GM18517 (cell line): Measurements from ENCODE around the gene VPS33B.
"Not testable (repeated sequence)": the region's sequence is repeated elsewhere in the genome, so short reads cannot be mapped to it uniquely, and the experiment has no call there.

Experiments used
- ATAC-seq: cut with Tn5 transposase; IDR thresholded peaks from one replicate; pipeline ENCODE4 v1.9.1; 2021; ENCODE audit warnings: mild to moderate bottlenecking, moderate library complexity; ENCODE audit not compliant: unreplicated experiment

Gene VPS33B

DNA sequence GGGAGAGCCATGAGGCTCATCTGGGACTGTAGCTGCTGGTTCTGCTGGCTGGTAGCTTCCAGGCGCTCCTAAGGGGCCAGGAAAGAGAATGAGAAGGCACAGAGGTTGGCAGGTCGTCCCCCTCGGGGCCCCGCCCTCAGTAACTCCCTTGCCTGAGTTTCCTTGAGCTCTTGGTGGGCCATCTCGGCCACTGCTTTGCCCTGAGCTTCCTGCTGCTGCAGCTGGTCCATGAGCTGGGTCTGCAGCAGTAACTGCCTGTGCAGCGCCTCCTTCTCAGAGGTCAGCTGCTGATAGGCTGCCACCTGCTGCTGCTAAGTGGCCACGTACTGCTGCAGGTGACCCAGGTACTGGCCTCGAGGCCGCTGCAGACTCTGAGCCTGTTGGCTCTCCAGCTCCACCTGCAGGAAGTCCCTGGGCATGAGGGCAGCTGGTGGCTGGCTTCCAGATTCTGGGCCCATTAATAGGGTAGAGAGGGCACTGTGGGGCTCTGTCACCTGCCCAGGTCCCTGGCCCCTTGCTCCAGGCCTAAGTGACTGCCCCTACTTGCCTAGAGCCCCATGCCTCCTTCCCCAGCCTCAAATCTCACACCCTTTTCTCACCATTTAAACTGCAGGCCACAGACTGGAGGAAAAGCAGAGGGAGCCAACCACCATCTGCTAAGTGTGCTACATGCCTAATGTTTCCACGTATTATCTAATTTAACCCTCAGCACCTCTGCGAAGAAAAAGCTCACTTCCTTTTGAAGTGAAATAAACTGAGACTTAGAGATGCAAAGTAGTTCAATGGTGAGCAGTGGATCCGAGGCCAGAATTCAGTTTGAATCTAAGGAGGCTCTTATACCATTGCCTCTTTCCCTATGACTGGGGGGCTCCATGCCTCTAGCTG is 10.8 kb upstream of the VPS33B start:
- ATAC-seq, result no peak

DNA sequence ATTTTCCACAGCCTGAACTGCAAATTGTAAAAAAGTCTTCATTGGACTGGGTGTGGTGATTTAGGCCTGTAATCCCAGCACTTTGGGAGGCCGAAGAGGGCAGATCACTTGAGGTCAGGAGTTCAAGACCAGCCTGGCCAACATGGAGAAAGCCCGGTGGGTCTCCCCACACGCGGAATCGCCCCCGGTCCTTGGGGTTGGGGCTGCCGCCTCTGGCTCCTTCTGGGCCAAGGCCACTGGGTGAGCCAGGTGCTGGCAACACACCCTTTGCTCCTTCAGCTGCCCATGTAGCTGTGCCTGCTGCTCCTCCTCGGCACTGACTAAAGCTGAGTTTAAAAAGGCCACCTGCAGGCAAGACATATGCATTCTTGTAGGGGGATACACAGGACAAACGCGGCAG is 9.4 kb upstream of the VPS33B start:
- no peak for ATAC-seq

DNA sequence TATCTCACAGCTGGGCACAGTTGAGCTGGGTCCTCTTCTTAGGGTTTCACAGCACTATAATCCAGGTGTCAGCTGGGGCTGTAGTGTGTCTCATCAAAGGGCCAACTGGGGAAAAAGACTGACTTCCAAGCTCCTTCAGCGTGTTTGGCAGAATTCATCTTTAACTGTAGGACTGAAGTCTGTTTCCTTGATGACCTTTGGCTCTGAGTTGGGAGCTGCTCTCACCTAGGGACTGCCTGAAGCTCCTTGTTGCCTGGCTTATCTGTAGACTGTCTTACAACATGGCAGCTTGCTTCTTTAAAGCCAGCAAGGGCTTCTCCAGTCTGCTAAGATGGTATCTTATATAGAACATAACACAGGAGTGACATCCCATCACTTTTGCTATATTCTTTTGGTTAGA is 5.3 kb upstream of the VPS33B start:
- ATAC-seq, result no peak

DNA sequence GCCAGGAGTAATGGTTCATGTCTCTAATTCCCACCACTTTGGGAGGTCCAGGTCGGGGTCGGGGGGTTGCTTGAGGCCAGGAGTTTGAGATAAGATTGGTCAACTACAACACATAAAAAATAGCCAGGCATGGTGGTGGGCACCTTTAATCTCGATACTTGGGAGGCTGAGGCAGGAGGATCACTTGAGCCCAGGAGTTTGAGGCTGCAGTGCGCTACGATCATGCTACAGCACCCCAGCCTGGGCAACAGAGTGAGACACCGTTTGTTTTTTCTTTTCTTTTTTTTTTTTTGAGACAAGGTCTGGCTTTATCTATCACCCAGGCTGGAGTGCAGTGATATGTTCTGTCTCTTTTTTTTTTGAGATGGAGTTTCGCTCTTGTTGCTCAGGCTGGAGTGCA is 1.3 kb upstream of the VPS33B start:
- ATAC-seq, result no peak

DNA sequence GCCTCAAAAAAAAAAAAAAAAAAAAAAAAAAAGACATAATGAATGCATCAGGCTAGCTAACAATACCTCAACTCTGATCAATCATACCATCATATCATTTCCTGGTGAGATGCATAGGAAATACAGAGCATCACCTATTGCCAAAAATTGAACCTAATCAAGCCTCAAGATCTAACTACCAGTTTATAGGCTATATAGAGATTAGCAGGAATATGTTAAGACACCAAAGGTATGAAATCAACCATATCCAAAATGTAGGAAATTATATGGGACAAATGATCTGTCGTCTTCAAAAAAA is 387 bp upstream of the VPS33B start:
- ATAC-seq, result no peak

DNA sequence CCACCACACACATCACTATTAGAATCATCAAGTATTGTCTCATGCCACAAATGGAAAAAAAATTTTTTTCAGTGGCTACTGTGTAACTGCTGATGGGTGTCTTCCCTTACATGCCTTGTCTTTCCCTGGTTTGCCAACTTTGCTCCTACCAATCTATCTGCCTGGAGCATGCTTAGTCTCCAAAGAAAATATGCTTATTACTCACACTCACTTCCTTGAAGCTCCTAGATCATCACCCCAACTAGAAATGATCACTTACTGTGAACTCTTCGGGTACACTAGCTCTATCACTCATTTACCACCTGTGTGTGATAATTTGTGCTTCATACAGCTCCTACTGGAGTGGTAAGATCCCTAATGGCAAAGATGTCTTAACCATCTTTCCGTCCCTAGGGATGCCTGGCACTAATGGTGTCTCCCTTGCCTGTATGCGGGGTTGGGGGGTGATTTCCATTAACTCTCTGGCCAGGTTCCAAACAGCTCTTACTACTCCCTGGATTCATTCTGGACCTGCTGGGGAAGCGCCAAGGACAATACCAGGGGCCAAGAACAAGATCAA is 799 bp downstream of the VPS33B start:
- no peak for ATAC-seq

DNA sequence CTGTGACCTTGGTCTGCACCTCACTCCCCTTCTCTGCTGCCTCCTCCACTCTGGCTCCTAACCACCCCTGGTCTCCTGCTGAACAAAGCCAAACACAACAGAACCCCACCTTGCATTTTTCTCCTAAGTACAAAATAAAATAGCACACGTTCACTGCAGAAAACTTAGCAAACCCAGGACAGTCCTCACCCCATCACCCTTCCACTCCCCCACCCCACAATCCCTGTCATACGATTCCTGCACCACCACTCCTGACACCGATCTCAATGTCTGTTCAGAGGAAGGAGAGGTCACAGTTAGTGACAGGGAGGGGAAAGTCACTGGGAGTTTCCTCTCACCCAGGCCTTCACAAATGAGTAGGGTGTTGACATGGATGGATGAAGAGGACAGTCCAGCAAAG is 4.2 kb downstream of the VPS33B start:
- ATAC-seq, result no peak

DNA sequence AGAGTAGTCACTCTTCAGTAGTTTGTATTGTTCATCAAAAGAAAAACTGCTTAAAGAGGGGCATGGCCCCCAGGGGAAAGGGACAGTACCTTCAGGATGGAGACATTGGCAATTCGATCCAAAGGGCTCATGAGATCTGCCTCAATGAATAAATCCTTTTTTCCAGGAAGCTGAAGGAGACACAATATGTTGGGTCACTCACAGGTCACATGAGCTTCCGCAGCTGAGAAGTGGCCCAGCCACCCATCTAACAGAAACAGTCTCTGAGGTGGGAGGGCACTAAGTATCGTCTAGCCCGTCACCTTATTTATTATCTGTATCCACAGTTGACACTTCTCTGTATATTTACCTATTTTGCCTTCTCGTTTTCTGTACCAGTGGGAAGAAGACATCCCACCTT is 4.7 kb downstream of the VPS33B start:
- ATAC-seq, result no peak

DNA sequence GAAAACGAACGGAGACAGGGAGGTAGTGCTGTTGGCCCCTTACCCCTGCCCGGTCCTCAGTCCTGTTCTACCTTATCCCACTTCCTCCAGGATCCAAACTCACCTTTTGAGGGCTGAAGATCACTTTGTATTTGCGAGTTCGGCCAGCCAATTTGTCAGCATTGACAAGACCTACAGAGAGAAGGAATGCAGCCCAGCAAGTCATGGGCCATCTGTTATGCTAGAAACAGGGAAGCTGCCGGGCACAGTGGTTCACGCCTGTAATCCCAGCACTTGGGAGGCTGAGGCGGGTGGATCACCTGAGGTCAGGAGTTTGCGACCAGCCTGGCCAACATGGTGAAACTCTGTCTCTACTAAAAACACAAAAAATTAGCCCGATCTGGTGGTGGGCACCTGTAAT is 8.7 kb downstream of the VPS33B start:
- ATAC-seq, result not testable (repeated sequence)

DNA sequence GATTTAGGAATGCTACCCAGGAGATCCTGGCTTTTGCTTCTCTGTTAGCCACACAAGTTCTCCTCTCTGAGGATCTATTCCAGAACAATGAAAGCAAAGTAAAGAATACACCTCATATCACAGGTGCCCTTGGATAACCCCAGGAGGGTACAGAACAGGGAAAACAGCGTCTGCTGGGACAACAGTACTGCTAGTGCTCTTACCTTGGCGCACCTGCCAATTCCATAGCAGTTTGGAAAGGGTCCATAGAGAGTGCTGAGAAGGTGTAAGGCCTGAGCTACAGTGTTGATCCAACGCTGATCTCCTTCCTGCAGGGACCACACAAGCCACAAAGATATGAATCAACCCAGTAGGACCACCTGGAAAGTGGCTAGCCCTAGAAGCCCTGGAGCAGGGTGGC is 15.1 kb downstream of the VPS33B start:
- ATAC-seq, result no peak

DNA sequence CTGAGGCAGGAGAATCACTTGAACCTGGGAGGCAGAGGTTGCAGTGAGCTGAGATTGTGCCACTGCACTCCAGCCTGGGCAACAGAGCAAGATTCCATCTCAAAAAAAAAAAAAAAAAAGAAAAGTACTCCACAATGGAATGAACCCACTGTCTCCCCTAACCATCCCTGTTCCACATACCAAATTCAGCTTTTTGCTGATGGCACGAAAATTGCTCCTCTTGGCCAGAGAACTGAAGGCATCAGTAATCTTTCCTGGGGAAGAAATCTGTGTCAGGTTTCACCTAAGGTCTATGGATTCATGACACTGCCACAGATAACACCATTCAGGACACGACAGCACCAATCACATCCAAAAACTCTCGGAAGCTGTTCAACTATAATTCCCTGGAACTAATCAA is 21.2 kb downstream of the VPS33B start:
- ATAC-seq, result no peak

DNA sequence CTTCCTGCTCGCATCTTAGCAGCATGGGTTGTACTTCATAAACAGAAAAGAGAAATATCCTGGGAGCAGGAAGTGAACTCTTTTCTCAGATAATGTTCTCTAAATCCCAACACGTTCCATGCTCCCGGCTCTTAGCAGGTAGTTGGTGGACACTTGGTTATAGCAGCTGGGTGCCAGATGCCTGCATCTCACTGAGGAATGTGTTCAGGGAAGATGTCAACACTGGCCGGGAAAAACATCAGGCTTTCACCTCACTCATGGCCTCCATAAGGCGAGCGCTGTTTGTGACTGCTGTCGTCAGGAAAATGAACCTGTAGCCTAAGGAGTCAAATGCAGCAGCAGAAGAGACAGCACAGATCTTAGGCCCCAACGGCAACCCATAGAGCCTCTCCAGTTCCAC is 23.7 kb downstream of the VPS33B start:
- no peak for ATAC-seq

DNA sequence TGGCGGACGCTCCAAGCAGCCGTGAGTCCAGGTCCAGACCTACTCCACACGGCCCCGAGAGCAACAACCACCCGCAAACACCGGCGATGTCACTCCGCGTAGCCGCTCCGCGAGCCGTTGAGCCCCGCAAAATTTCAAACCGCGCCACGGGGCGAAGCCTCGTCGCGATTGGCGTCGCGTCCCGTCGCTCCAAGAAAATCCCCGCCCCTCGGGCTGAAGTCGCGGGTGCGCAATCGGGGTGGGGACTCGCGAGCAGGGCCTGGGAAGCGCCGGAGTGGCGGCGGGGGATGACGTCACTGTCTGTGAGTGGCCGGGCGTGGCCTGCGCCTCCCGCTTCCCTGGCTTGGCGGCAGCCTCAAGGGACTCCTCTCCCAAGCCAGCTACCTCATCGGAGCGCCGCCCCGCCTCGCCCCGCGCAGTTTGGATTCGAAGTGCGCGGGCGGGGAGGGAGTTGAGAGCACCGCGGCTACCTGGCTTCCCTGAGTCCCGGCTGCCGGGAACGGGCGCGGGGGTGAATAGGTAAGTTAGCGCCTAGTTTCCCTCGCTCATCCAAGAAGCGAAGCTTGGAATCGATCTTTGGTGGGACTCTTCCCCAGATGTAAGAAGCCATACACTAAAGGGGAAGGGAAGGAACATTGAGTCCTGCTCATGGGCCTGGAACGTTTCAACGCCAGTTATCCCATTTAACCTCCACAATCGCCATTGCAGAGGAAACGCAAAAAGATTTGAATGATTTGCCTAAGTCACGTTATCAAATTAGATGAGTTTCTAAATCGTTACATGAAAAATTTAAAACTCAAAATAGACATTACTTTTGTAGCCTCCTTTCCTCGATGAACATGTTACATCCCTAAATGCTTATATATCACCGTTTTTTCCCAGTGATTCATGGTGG is 27.7 kb downstream of the VPS33B start, which contains the start of gene PRC1:
PRC1 (minus strand) TSS at position 119 of the 895 bp plus-strand sequence; CDS start at position 1, 118 bp downstream.
- peak; percentile 84 for ATAC-seq

DNA sequence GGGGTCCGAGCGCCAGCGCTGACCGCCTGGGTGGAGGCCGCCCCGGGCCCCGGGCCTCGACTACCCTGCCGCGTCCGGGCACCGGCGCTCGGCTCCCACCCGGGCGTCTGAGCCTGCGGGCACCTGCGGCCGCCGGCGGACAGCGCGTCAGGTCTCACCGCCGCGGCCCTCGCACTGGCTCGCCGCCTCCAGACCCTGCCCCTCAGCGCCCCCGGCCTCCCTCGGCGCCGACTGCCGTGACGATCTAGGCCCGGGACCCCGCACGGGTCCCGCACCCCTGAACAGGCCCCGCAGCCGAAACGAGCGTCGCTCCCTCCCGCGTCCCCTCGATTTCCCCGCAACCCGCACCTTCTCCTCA is 28.4 kb downstream of the VPS33B start:
- ATAC-seq, result peak; percentile 16

DNA sequence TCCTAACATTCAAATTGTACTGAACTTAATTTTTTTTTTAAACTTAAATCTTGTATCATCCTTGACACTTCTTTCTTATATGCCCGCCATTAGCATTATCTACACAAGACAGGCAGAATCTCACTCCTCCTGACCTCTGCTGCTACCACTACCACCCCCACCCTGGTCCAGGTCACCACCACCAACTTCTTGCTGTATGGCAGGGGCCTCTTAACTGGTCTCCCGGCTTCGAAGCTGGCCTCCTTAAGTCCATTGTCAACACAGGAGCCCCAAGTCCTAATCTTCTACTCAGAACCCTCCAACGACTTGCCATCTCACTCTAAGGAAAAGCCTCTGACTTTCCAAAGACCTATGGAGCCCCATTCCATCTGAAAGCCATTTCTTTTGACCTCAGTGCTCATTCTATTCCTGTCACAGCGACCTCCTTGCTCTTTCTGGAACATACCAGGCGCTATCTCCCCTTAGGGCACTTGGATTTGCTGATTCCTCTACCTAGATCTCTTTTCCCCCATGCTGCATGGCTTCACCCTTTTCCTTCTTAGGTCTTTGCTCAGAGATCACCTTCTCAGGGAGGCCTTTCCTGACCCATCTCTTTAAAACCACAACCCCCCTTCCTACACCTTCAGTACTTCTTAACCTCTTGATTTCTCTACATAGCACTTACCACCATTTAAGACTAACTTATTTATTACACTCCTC is 30.7 kb downstream of the VPS33B start:
- ATAC-seq, result no peak

DNA sequence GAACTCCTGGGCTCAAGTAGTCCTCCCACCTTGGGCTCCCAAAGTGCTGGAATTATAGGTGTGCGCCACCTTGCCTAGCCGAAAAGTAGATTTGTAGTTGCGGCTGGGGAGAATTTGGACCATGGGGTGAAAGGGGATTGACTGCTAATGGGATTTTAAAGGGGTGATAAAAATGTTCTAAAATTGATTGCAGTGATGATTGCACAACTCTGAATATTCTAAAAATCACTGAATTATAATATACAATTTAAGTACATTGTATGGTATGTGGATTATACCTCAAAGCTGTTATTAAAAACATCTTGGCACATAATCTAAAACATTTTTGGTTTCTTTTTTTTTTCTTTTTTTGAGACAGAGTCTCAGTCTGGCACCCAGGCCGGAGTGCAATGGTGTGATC is 31.9 kb downstream of the VPS33B start:
- no peak for ATAC-seq

DNA sequence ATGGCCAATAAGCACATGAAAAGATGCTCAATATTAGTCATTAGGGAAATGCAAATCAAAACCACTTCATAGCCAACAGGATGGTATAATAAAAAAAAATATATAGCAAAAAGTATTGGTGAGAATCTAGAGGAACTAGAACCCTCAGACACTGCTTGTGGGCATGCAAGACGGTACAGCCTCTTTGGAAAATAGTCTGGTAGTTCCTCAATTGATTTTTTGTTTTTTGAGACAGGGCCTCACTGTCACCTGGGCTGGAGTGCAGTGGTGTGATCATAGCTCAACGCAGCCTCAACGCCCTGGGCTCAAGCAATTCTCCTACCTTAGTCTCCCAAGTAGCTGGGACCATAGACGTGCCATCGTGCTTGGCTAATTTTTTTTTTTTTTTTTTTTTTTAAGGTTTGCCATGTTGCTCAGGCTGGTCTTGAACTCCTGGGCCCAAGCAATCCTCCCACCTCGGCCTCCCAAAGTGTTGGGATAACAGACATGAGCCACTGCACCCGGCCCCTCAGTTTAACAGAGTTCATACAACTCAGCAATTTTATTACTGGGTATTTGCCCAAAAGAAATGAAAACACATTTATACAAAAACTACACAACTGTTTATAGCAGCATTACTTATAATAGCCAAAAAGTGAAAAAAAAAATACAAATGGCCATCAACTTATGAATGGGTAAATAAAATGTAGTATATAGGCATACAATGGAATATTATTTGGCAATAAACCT is 33.2 kb downstream of the VPS33B start:
- ATAC-seq, result no peak

DNA sequence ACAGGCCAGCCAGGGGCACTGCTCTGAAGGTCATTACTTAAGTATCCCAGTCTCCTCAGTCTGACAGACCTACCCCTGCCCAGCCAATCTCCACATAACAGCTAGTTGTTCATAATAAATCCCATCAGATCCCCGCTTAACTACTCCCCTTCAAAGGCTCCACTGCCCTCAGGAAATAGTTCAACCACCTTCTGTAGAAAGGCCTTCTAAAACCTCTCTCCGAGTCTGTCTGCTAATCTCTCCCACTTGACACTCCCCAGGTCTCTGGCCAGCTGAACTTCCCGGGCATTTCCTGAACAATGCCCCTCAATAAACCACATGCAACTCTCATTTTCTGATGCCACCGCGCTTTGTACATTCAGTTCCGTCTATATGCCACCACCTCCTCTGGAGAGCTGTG is 34.1 kb downstream of the VPS33B start:
- no peak for ATAC-seq

DNA sequence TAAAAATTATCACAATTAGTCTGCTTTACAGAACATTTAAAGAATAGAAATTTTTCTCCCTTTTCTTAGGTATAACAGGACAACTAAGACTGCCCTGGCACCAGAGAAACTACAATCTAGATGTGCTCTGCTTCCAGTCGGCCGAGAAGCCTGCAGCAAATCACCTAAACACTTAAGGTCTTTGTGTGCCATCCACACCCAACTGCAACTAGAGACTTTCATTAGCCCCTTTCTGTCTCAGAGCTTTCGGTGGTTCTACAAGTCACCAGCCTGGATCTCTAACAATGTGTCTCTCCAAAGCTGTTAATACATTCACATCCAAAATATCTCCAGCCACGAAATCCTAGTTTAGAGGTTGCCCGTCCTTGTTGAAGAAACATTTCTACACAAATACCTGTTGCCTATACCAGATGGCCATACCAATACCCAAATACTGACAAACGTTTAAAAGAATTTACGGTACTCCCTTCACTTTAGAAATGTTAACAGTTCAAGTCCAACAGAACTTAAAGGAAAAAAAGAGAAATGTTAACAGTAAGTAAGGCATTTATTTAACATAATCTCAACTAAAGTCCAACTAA is 34.7 kb downstream of the VPS33B start:
- no peak for ATAC-seq

DNA sequence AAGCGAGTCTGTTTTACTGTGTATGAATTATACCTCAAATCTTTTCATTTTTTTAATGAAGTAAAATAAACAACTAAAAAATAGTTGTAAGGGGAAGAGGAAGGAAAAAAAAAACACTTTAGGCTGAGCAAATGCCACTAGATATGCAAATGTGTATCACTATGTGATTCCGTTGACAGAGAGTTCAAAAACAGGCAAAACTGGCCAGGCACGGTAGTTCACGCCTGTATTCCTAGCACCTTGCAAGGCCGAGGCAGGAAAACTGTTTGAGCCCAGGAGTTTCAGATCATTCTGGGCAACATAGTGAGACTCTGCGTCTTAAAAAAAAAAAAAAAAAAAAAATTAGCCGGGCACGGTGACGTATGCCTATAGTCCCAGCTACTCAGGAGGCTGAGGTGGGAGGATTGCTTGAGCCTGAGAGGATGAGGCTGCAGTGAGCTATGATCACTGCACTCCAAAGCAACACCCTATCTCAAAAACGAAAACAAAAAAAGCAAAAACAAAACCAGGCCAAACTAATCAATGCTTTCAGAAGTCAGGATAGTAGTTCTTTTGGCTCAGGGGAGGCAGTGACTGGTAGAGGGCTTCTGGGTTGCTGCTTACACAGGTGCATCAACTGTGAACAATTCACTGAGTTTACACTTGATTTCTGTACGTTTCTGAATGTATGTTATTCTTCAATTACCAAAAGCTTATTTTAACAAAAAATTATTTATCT is 35.4 kb downstream of the VPS33B start:
- ATAC-seq, result peak; percentile 74
